ENCODE measurements around the gene MRPL14. TPM values are rescaled to one million over a fixed set of nuclear protein-coding genes. Genes with fewer than 3 reads are reported as not detected.

Gene MRPL14
- 10 to 100 TPM in 4 of 6 donors, 1 to 10 TPM in 2; 8.7 to 16.4 (median 14.1) TPM for total RNA-seq
- 10 to 100 TPM; 12.5 to 30.4 TPM for polyA plus RNA-seq

DNA sequence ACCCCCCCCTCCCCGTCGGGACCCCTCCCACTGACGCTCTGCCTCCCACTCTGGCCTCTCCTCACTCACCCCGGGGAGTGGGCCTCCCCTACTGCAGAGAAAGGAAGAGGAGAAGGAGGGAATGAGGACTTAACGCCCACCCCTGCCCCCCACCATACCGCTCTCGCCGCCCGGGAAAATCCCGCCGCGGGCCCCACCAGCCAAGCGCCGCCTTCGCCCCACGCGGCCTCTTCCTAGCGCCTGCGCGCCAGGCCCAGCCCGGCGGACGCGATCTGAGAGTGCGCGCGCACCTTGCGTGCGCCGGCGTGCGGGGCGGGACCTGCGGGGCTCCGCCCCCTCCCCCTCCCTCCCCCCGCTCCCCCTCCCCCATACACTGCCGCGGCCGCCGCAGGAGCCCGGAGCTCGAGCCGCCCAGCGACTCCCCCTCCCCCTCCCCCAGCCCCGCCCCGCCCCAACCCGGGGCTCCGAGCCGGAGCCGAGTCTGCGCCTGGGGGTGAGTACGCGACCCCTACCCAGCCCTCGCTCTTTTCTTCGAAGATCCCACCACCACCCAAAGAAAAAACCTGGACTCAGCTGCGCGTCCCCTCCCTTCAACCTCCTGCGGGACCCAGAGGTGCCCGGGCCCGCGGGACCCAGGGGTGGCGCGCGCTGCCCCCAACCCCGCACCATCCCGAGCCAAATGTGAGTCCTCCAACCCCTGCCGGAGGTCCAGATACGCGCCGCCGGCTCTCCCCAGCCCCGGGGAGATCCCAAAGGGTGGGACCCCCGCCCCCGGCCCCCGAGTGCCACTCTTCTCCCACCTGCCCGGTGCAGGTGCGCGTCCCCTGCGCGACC lies at the start of gene MRPL14, which contains the start of gene TMEM63B:
TSS of gene MRPL14 (minus strand) at position 267 of the 834 bp plus-strand sequence. CDS start 10,841 bp downstream, outside the sequence.
TSS of gene TMEM63B (plus strand) at position 369 of the 834 bp plus-strand sequence. CDS start 7,031 bp downstream, outside the sequence.
- DNase-seq (peak; percentile 84 to 99 (median 92)), FAIRE-seq (no peak), ATAC-seq (peak; percentile 91 to 96 (median 94))
- Histone ChIP-seq H3K36me3 (no peaks in the 10 kb centered on the region), H3K27me3 (no peaks in the 10 kb centered on the region), H3K9me3 (no peaks in the 10 kb centered on the region), H3K4me3 (peak within 1 kb of the TSS; percentile 73 to 98 (median 88)), H3K4me1 (peaks cover 7 to 44% (median 29%) of the 10 kb centered on the region in 3 donors), H3K27ac (peak within 1 kb of the TSS; percentile 82 to 95 (median 86))
- intact Hi-C loops (cut with DNase I): no loop called here
- TF ChIP-seq, protein P1, sequence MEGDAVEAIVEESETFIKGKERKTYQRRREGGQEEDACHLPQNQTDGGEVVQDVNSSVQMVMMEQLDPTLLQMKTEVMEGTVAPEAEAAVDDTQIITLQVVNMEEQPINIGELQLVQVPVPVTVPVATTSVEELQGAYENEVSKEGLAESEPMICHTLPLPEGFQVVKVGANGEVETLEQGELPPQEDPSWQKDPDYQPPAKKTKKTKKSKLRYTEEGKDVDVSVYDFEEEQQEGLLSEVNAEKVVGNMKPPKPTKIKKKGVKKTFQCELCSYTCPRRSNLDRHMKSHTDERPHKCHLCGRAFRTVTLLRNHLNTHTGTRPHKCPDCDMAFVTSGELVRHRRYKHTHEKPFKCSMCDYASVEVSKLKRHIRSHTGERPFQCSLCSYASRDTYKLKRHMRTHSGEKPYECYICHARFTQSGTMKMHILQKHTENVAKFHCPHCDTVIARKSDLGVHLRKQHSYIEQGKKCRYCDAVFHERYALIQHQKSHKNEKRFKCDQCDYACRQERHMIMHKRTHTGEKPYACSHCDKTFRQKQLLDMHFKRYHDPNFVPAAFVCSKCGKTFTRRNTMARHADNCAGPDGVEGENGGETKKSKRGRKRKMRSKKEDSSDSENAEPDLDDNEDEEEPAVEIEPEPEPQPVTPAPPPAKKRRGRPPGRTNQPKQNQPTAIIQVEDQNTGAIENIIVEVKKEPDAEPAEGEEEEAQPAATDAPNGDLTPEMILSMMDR (IDR thresholded peaks at IDR 0.05): no peak
- 1% methylated on average over 42 to 76 of the region's 80 CpGs for WGBS, 2 donors

DNA sequence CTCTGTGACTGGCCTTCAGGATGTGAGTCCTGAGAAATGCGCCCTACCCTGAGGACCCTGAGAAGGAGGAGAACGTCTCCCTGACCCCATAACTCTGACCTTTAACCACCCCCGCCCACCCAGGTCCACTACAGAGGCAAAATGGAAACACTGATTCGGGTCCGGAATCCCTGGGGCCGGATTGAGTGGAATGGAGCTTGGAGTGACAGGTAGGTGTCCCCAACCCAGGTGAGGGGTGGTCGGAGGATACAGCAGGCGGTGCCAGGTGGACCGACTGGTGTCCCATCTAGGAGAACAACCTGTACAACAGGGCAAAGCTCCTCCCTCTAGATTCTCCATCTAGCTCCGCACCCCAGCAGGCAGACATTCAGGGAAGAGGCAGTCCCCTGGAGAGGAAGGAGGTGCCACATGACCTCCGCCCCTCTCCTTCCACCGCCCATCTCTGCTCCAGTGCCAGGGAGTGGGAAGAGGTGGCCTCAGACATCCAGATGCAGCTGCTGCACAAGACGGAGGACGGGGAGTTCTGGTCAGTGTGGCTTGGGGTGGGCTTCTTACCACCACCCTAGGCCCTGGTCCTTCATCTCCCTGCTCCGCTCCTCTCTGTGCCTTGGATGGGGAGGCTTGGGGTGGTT lies 49.0 kb upstream of the MRPL14 start:
- ATAC-seq (no peak), DNase-seq (no peak), FAIRE-seq (no peak)
- Histone ChIP-seq H3K4me3 (no peak overlapping the region), H3K27ac (no peak overlapping the region), H3K27me3 (no peaks in the 10 kb centered on the region), H3K4me1 (no peaks in the 10 kb centered on the region), H3K36me3 (no peaks in the 10 kb centered on the region), H3K9me3 (no peaks in the 10 kb centered on the region)
- intact Hi-C loops (cut with DNase I): loop anchor here in 1 of 3 donors (10.0 kb wide), 1 partner anchor 159 kb away; no protein-coding TSS in a partner anchor
- TF ChIP-seq, protein P1 (IDR thresholded peaks at IDR 0.05): no peak
- WGBS, 2 donors: 79 to 80% methylated on average over 15 of the region's 15 CpGs

DNA sequence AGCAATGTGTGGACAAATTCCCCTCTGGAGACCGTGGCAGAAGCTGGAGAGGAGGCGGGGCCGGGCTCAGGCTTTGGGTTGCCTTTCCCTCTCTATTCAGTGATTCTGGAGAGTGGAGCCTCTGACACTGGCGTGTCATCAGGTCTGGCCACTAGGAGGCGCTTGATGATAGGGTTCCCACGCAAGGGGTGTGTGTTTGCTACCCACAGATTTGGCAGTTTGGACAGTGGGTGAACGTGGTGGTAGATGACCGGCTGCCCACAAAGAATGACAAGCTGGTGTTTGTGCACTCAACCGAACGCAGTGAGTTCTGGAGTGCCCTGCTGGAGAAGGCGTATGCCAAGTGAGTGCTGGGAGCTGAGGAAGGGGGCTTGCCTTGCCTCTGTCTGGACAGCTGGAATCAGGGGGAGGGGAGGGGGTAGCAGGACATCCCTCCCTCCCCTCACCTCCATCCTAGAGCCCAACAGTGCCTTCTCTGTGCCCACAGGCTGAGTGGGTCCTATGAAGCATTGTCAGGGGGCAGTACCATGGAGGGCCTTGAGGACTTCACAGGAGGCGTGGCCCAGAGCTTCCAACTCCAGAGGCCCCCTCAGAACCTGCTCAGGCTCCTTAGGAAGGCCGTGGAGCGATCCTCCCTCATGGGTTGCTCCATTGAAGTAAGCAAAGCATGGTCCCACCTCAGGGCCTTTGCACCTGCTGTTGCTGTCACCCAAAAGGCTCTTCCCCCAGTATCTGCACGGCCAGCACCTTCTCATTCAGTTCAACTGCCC lies 45.7 kb upstream of the MRPL14 start:
- Histone ChIP-seq H3K4me1 (no peaks in the 10 kb centered on the region), H3K4me3 (no peak overlapping the region), H3K27me3 (no peaks in the 10 kb centered on the region), H3K27ac (no peak overlapping the region), H3K36me3 (no peaks in the 10 kb centered on the region), H3K9me3 (no peaks in the 10 kb centered on the region)
- WGBS, 2 donors: 23 to 24% methylated on average over 15 of the region's 15 CpGs
- TF ChIP-seq, protein P1 (IDR thresholded peaks at IDR 0.05): peak; percentile 76 to 78 (median 78)
- no peak for FAIRE-seq
- ATAC-seq: peak; percentile 92 to 99 (median 96)
- DNase-seq: peak; percentile 74 to 91 (median 86)
- intact Hi-C loops (cut with DNase I): loop anchor here in 2 of 3 donors (5.0 to 10.0 kb wide), 3 partner anchors 59 to 162 kb away; no protein-coding TSS in a partner anchor

DNA sequence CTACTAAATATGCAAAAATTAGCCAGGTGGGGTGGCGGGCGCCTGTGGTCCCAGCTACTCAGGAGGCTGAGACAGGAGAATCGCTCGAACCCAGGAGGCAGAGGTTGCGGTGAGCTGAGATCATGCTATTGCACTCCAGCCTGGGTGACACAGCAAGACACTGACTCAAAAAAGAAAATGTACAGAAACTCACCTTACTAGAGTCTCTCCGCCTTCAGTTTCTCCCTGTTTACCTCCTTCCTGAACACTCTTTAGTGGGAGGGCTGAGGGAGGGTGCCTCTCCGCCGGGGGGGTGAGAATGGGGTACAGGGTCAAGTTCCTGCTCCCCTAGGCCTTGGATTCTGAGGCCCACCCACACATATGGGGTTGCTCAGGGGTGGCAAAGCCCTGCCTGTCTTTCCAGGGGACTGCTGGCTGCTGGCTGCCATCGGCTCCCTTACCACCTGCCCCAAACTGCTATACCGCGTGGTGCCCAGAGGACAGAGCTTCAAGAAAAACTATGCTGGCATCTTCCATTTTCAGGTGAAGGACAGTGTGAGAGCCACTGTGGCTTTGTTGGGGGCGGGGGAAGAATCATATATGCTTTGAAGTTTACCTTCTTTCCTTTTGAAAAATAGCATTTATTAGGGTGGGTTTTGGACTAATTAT lies 44.8 kb upstream of the MRPL14 start:
- no peak for ATAC-seq
- 66 to 68% methylated on average over 12 of the region's 12 CpGs for WGBS, 2 donors
- Histone ChIP-seq H3K9me3 (no peaks in the 10 kb centered on the region), H3K27ac (no peak overlapping the region), H3K36me3 (no peaks in the 10 kb centered on the region), H3K4me3 (no peak overlapping the region), H3K27me3 (no peaks in the 10 kb centered on the region), H3K4me1 (no peaks in the 10 kb centered on the region)
- DNase-seq: no peak
- no peak for FAIRE-seq
- TF ChIP-seq, protein P1 (IDR thresholded peaks at IDR 0.05): no peak
- intact Hi-C loops (cut with DNase I): loop anchor here in 2 of 3 donors (5.0 to 10.0 kb wide), 3 partner anchors 60 to 163 kb away; no protein-coding TSS in a partner anchor

Data from pancreas (tissue), 10 donors.